ENCODE measurements around the gene SDS. TPM values are rescaled to one million over a fixed set of nuclear protein-coding genes. Genes with fewer than 3 reads are reported as not detected.

SDS gene
- total and polyA plus RNA-seq, 2 experiments from 2014 or later = 0.57 TPM; not detected in 1

DNA sequence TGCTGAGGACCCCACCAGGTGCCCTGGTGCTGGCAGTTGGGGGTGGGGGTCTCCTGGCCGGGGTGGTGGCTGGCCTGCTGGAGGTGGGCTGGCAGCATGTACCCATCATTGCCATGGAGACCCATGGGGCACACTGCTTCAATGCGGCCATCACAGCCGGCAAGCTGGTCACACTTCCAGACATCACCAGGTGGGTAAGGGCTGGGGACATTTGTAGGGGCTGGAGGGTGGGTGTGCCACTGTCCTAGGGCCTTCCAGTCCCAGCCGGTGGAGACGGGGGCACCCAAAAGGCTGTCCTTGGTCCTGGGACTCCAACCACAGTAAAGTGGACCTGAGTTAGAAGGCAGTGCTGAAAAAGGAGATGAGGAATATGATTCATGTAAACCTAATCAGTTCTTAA lies 31.7 kb upstream of the SDS start:
- Histone ChIP-seq H3K36me3 (ENCODE audit: insufficient read depth) (no peaks in the 10 kb centered on the region), H4K20me1 (replicated peaks; ENCODE audit: insufficient read depth) (no peaks in the 10 kb centered on the region), H3K79me2 (replicated peaks; ENCODE audit: insufficient read depth) (no peaks in the 10 kb centered on the region), H3F3A (replicated peaks; ENCODE audit: low read depth) (no peaks in the 10 kb centered on the region), H2AFZ (no peak overlapping the region), H3K4me1 (ENCODE audit: insufficient read depth) (no peaks in the 10 kb centered on the region), H3K4me2 (no peak overlapping the region), H3K4me3 (no peak overlapping the region), H3K9me2 (ENCODE audit: insufficient read depth) (no peaks in the 10 kb centered on the region), H3K27me3 (ENCODE audit: insufficient read depth) (no peaks in the 10 kb centered on the region), H3K27ac (ENCODE audit: low read depth) (no peak overlapping the region)
- H3K4me1 Mint-ChIP-seq = 0 out of 3 replicates have a peak, but pooled peaks cover 3% of the 10 kb centered on the region
- H3K27me3 Mint-ChIP-seq (ENCODE audit: insufficient read depth, low read depth, poor library complexity) = peaks cover 6% of the 10 kb centered on the region
- H3K4me3 Mint-ChIP-seq = no peak overlapping the region
- DNase-seq (ENCODE audit: low spot score) (no peak), ATAC-seq (no peak)
- TF ChIP-seq ZNF114 (CRISPR knock-in tag; IDR thresholded peaks at IDR 0.05) = no peak
- TF ChIP-seq STAT1 (IDR thresholded peaks at IDR 0.05; ENCODE audit: unreplicated experiment) = no peak
- no peak for TF ChIP-seq NANOG (IDR thresholded peaks at IDR 0.05; ENCODE audit: borderline replicate concordance)
- H3K36me3 Mint-ChIP-seq (ENCODE audit: low read depth) = no peaks in the 10 kb centered on the region
- H3K27ac Mint-ChIP-seq = no peak overlapping the region
- H3K9me3 Mint-ChIP-seq = no peaks in the 10 kb centered on the region; the same call in 2 of the 3 replicates

GRCh38 chr12:113432986-113433385 lies 29.3 kb upstream of the SDS start:
- Histone ChIP-seq H3K27ac (ENCODE audit: low read depth) (no peak overlapping the region), H2AFZ (no peak overlapping the region), H3K27me3 (ENCODE audit: insufficient read depth) (no peaks in the 10 kb centered on the region), H3K36me3 (ENCODE audit: insufficient read depth) (no peaks in the 10 kb centered on the region), H3K4me3 (no peak overlapping the region), H4K20me1 (replicated peaks; ENCODE audit: insufficient read depth) (no peaks in the 10 kb centered on the region), H3K79me2 (replicated peaks; ENCODE audit: insufficient read depth) (no peaks in the 10 kb centered on the region), H3K4me2 (no peak overlapping the region), H3K4me1 (ENCODE audit: insufficient read depth) (no peaks in the 10 kb centered on the region), H3F3A (replicated peaks; ENCODE audit: low read depth) (no peaks in the 10 kb centered on the region), H3K9me2 (ENCODE audit: insufficient read depth) (no peaks in the 10 kb centered on the region)
- no peak overlapping the region for H3K4me3 Mint-ChIP-seq
- peaks cover 8% of the 10 kb centered on the region for H3K27me3 Mint-ChIP-seq (ENCODE audit: insufficient read depth, low read depth, poor library complexity)
- ATAC-seq = no peak
- no peaks in the 10 kb centered on the region for H3K4me1 Mint-ChIP-seq
- H3K9me3 Mint-ChIP-seq = peaks cover 4% of the 10 kb centered on the region; the same call in 1 of the 3 replicates
- no peak overlapping the region for H3K27ac Mint-ChIP-seq
- no peak for DNase-seq (ENCODE audit: low spot score)
- H3K36me3 Mint-ChIP-seq (ENCODE audit: low read depth) = no peaks in the 10 kb centered on the region
- TF ChIP-seq ZNF331 (CRISPR knock-in tag; IDR thresholded peaks at IDR 0.05; ENCODE audit: low read depth) (no peak), ZNF114 (CRISPR knock-in tag; IDR thresholded peaks at IDR 0.05) (no peak), CREB1 (CRISPR knock-in tag; IDR thresholded peaks at IDR 0.05; ENCODE audit: low read depth) (no peak), ZNF462 (CRISPR knock-in tag; IDR thresholded peaks at IDR 0.05) (no peak), POLR2AphosphoS5 (IDR thresholded peaks at IDR 0.05; ENCODE audit: low read depth) (no peak), EZH2 (IDR thresholded peaks at IDR 0.05; ENCODE audit: low read depth, unreplicated experiment) (no peak)
- TF ChIP-seq, protein P1, sequence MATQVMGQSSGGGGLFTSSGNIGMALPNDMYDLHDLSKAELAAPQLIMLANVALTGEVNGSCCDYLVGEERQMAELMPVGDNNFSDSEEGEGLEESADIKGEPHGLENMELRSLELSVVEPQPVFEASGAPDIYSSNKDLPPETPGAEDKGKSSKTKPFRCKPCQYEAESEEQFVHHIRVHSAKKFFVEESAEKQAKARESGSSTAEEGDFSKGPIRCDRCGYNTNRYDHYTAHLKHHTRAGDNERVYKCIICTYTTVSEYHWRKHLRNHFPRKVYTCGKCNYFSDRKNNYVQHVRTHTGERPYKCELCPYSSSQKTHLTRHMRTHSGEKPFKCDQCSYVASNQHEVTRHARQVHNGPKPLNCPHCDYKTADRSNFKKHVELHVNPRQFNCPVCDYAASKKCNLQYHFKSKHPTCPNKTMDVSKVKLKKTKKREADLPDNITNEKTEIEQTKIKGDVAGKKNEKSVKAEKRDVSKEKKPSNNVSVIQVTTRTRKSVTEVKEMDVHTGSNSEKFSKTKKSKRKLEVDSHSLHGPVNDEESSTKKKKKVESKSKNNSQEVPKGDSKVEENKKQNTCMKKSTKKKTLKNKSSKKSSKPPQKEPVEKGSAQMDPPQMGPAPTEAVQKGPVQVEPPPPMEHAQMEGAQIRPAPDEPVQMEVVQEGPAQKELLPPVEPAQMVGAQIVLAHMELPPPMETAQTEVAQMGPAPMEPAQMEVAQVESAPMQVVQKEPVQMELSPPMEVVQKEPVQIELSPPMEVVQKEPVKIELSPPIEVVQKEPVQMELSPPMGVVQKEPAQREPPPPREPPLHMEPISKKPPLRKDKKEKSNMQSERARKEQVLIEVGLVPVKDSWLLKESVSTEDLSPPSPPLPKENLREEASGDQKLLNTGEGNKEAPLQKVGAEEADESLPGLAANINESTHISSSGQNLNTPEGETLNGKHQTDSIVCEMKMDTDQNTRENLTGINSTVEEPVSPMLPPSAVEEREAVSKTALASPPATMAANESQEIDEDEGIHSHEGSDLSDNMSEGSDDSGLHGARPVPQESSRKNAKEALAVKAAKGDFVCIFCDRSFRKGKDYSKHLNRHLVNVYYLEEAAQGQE (IDR thresholded peaks at IDR 0.05; ENCODE audit: unreplicated experiment) = no peak
- TF ChIP-seq, protein P2, sequence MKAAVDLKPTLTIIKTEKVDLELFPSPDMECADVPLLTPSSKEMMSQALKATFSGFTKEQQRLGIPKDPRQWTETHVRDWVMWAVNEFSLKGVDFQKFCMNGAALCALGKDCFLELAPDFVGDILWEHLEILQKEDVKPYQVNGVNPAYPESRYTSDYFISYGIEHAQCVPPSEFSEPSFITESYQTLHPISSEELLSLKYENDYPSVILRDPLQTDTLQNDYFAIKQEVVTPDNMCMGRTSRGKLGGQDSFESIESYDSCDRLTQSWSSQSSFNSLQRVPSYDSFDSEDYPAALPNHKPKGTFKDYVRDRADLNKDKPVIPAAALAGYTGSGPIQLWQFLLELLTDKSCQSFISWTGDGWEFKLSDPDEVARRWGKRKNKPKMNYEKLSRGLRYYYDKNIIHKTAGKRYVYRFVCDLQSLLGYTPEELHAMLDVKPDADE (IDR thresholded peaks at IDR 0.05) = no peak

Measured in GM23338 (cell line).